Measurements from ENCODE around the gene AGO4. TPM values are rescaled to one million over a fixed set of nuclear protein-coding genes. Genes with fewer than 3 reads are reported as not detected.

The AGO4 gene
- total RNA-seq, 1 donor: 13.8 TPM

GRCh38 chr1:35844826-35845225 is 37.0 kb downstream of the AGO4 start:
- no peak for DNase-seq (ENCODE audit: low read depth)
- TF ChIP-seq, protein P1, sequence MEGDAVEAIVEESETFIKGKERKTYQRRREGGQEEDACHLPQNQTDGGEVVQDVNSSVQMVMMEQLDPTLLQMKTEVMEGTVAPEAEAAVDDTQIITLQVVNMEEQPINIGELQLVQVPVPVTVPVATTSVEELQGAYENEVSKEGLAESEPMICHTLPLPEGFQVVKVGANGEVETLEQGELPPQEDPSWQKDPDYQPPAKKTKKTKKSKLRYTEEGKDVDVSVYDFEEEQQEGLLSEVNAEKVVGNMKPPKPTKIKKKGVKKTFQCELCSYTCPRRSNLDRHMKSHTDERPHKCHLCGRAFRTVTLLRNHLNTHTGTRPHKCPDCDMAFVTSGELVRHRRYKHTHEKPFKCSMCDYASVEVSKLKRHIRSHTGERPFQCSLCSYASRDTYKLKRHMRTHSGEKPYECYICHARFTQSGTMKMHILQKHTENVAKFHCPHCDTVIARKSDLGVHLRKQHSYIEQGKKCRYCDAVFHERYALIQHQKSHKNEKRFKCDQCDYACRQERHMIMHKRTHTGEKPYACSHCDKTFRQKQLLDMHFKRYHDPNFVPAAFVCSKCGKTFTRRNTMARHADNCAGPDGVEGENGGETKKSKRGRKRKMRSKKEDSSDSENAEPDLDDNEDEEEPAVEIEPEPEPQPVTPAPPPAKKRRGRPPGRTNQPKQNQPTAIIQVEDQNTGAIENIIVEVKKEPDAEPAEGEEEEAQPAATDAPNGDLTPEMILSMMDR (IDR thresholded peaks at IDR 0.05; ENCODE audit: insufficient read depth, low read depth, low read length): no peak
- H3K4me3 ChIP-seq (ENCODE audit: low read depth, low read length): no peak overlapping the region

GRCh38 chr1:35845766-35846165 is 38.0 kb downstream of the AGO4 start:
- H3K4me3 ChIP-seq (ENCODE audit: low read depth, low read length): no peak overlapping the region
- DNase-seq (ENCODE audit: low read depth): no peak
- TF ChIP-seq, protein P1 (IDR thresholded peaks at IDR 0.05; ENCODE audit: insufficient read depth, low read depth, low read length): no peak

DNA sequence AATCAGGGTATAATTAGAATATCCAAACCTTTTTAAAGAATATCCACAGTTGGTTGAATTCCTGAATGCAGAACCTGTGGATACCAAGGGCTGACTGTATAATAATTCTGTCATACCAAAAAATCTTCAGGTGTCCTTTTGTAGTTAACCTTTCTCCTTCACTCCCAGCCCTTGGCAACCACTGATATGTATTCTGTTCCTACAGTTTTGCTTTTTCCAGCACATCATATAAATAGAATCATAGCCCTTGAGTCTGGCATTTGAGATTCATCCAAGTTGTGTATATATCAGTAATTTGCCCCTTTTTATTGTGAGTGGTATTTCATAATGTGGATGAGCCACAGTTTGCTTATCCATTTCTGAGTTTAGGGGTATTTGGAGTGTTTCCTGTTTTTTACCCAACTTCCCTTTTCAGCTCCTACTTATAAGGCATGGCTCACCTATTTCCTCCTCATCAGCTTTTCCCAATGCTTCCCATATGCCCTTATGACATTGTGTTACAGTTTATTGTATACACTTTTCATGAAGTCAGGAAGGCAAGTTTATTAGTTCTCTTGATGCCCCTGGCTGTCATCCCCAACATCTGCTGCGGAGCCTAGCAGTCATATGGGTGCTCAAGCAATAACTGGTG is 40.2 kb downstream of the AGO4 start:
- H3K4me3 ChIP-seq (ENCODE audit: low read depth, low read length): no peak overlapping the region
- no peak for DNase-seq (ENCODE audit: low read depth)
- TF ChIP-seq, protein P1 (IDR thresholded peaks at IDR 0.05; ENCODE audit: insufficient read depth, low read depth, low read length): no peak

DNA sequence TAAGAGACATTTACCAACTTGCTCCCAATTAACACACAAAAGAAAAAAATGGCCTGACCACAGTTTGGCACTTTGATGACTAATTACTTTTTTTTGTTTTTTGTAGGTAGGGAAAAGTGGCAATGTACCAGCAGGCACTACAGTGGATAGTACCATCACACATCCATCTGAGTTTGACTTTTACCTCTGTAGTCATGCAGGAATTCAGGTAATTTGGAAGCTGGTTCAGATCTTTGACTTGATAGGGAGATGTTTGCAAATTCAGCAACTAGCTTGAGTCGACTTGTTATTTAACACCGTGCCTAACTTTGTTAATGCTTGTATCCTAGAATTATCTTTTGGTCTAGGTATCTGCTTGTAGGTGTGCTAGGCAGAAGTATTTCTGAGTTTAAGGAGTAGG is 42.2 kb downstream of the AGO4 start:
- H3K4me3 ChIP-seq (ENCODE audit: low read depth, low read length): no peak overlapping the region
- no peak for DNase-seq (ENCODE audit: low read depth)
- TF ChIP-seq, protein P1 (IDR thresholded peaks at IDR 0.05; ENCODE audit: insufficient read depth, low read depth, low read length): no peak

GRCh38 chr1:35850716-35851115 is 42.9 kb downstream of the AGO4 start:
- no peak for DNase-seq (ENCODE audit: low read depth)
- TF ChIP-seq, protein P1 (IDR thresholded peaks at IDR 0.05; ENCODE audit: insufficient read depth, low read depth, low read length): no peak
- H3K4me3 ChIP-seq (ENCODE audit: low read depth, low read length): no peak overlapping the region

DNA sequence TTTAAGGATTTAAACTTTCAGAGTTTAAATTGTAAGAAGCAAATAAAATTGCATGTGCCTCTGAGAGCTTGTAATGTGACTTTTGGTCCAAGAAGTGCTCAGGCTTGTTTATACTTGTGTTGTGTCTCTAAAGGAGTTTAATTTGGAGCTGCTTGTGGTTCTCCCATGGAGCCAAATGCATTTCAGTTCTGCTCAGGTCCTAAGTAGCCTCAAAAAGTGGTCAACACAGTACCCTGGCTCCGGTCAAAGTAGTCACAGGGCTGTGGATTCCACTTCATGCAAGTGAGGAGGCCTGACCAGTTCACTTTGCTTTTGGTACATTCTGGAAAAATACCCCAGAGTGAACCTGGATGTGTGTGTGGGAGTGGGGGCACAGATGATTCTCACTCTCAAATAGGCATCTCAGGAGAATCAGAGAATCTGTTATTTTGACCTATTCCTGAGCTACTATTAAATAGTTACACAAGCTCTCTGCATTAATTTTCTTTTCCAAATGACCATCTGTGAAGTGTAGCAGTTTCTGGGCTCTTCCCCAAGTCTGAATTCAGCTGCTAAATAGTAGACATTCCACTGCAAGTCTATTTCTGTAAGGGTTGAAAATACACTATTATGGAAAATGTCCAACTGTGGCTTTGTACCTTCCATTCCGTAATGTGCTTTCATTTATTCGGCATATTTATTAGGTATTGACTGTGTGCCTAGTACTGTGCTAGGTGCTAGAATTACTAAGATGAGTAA is 43.5 kb downstream of the AGO4 start:
- H3K4me3 ChIP-seq (ENCODE audit: low read depth, low read length): no peak overlapping the region
- DNase-seq (ENCODE audit: low read depth): peak; percentile 68
- TF ChIP-seq, protein P1 (IDR thresholded peaks at IDR 0.05; ENCODE audit: insufficient read depth, low read depth, low read length): no peak

Data from fibroblast of villous mesenchyme (primary cell).